HepG2 (cell line): ENCODE results near the gene SDCCAG8. TPM values are rescaled to one million over a fixed set of nuclear protein-coding genes. Genes with fewer than 3 reads are reported as not detected.

Experiments
- ATAC-seq: fragments of 200-7000 bp; cut with Tn5 transposase; 3 replicates; pipeline ENCODE4 v1.9.1; 2020; ENCODE audit warnings: mild to moderate bottlenecking, moderate library complexity
- BruUV-seq: library from RNA; stranded (reverse); fragments of 400-500 nt; replicated peaks from 2 replicates; lab custom pipeline; 2021; lab: Mats Ljungman, UMichigan
- CTCF ChIA-PET: fragments of 300-600 bp; formaldehyde crosslinking; extraction: SDS; loops from one replicate; lab custom pipeline; 2021; ENCODE audit warnings: low total read pairs, inconsistent platforms, low intra/inter-chr PET ratio; lab: Yijun Ruan, JAX
- POLR2A ChIA-PET: fragments of 350-600 bp; sonication (Branson Sonifier 250); formaldehyde crosslinking; loops from one replicate; lab custom pipeline; 2020; ENCODE audit warnings: antibody characterized with exemption, inconsistent platforms; lab: Yijun Ruan, JAX
- DNase-seq: peaks from one replicate; pipeline ENCODE4 v3.0.0-alpha.2; 2015; ENCODE audit warnings: low spot score
- FAIRE-seq: peaks from 3 replicates; lab custom pipeline; 2011; peaks lifted over from hg19 to GRCh38; lab: Jason Lieb, UNC
- H2AFZ ChIP-seq: one replicate; pipeline ENCODE4 v1.6.1; 2011; ENCODE audit warnings: low read length, inconsistent platforms
- H3K27ac ChIP-seq: fragments of 300-600 bp; 3 replicates; pipeline ENCODE4 v1.8.0; 2011; ENCODE audit warnings: mixed run types, mild to moderate bottlenecking, mixed read lengths, low read length, inconsistent platforms; ENCODE audit not compliant: insufficient read depth; ENCODE audit errors: extremely low read length
- H3K27me3 ChIP-seq, 2 experiments: fragments of 200-600 bp in 1 of 2; 2 replicates in 1 of 2; 3 replicates in 1 of 2; pipeline versions ENCODE4 v1.6.0 to v1.8.0; 2011; ENCODE audit warnings: low read length in 2 of 2, mild to moderate bottlenecking in 2 of 2, moderate library complexity in 2 of 2, inconsistent platforms in 1 of 2; ENCODE audit not compliant: insufficient read depth in 2 of 2, control insufficient read depth in 1 of 2
- H3K36me3 ChIP-seq, 2 experiments: fragments of 200-600 bp in 1 of 2; replicated peaks in 1 of 2; 2 replicates in 1 of 2; 3 replicates in 1 of 2; pipeline versions ENCODE4 v1.5.1 to v1.8.0; 2011; ENCODE audit warnings: low read length in 2 of 2, inconsistent platforms in 1 of 2; ENCODE audit not compliant: insufficient read depth in 2 of 2, control insufficient read depth in 1 of 2
- H3K4me1 ChIP-seq: 2 replicates; pipeline ENCODE4 v1.5.1; 2012; ENCODE audit warnings: low read length, inconsistent platforms; ENCODE audit not compliant: insufficient read depth
- H3K4me2 ChIP-seq: 2 replicates; pipeline ENCODE4 v1.6.0; 2011; ENCODE audit warnings: low read depth, low read length, inconsistent platforms
- H3K4me3 ChIP-seq, 3 experiments: fragments of 200-600 bp in 1 of 3; sonication (generic), shearing (Covaris generic) in 1 of 3; replicated peaks in 1 of 3; 2 replicates each; pipeline ENCODE4 v1.5.1; 2011 to 2016; ENCODE audit warnings: low read length in 3 of 3, inconsistent platforms in 2 of 3, low read depth in 2 of 3, mild to moderate bottlenecking in 2 of 3, control low read depth in 1 of 3, mixed read lengths in 1 of 3; ENCODE audit not compliant: insufficient read depth in 1 of 3
- H3K79me2 ChIP-seq: one replicate; pipeline ENCODE4 v1.6.1; 2011; ENCODE audit warnings: low read length, inconsistent platforms; ENCODE audit not compliant: insufficient read depth
- H3K9ac ChIP-seq: 2 replicates; pipeline ENCODE4 v1.6.0; 2011; ENCODE audit warnings: mild to moderate bottlenecking, low read depth, low read length, inconsistent platforms; ENCODE audit not compliant: insufficient read depth
- H3K9me3 ChIP-seq: 2 replicates; pipeline ENCODE4 v1.5.1; 2012; ENCODE audit warnings: mild to moderate bottlenecking, low read length
- H4K20me1 ChIP-seq: 2 replicates; pipeline ENCODE4 v1.6.0; 2011; ENCODE audit warnings: inconsistent platforms, mild to moderate bottlenecking, low read length, moderate library complexity; ENCODE audit not compliant: insufficient read depth
- ASH2L ChIP-seq: fragments of 300-600, 200-600 bp; sonication (generic); IDR thresholded peaks from 2 replicates; pipeline ENCODE4 v1.7.0; 2017; ENCODE audit warnings: low read depth, mild to moderate bottlenecking, moderate library complexity, mixed read lengths, low read length; ENCODE audit not compliant: insufficient read length
- E2F2 ChIP-seq: sonication (generic); formaldehyde crosslinking; IDR thresholded peaks from 2 replicates; pipeline ENCODE4 v1.4.0; 2020; ENCODE audit warnings: missing genetic modification reagents, borderline replicate concordance
- HDAC1 ChIP-seq: sonication (generic); formaldehyde crosslinking; IDR thresholded peaks from 2 replicates; pipeline ENCODE4 v1.5.1; 2020; ENCODE audit warnings: mild to moderate bottlenecking, missing genetic modification reagents
- IKZF1 ChIP-seq: fragments of 450-650 bp; IDR thresholded peaks from 2 replicates; pipeline ENCODE4 v1.7.1; 2016
- KMT2A ChIP-seq: sonication (generic); formaldehyde crosslinking; IDR thresholded peaks from 2 replicates; pipeline ENCODE4 v1.4.0; 2020; ENCODE audit warnings: missing genetic modification reagents
- PLSCR1 ChIP-seq: sonication (generic); formaldehyde crosslinking; IDR thresholded peaks from 2 replicates; pipeline ENCODE4 v1.5.0; 2020; ENCODE audit warnings: missing genetic modification reagents, mild to moderate bottlenecking, borderline replicate concordance
- RCOR2 ChIP-seq: IDR thresholded peaks from 2 replicates; pipeline ENCODE4 v1.6.1; 2016; ENCODE audit warnings: missing biosample characterization, missing genetic modification reagents
- STAG1 ChIP-seq: sonication (generic); formaldehyde crosslinking; IDR thresholded peaks from 2 replicates; pipeline ENCODE4 v1.4.0; 2020; ENCODE audit warnings: missing genetic modification reagents
- WIZ ChIP-seq: sonication (generic); formaldehyde crosslinking; IDR thresholded peaks from 2 replicates; pipeline ENCODE4 v1.5.1; 2020; ENCODE audit warnings: mild to moderate bottlenecking, missing genetic modification reagents
- ZFP62 ChIP-seq: sonication (generic); formaldehyde crosslinking; IDR thresholded peaks from 2 replicates; pipeline ENCODE4 v1.4.0; 2020; ENCODE audit warnings: missing genetic modification reagents
- ZGPAT ChIP-seq: IDR thresholded peaks from 2 replicates; pipeline ENCODE4 v1.6.1; 2016; ENCODE audit warnings: mild to moderate bottlenecking
- ZNF121 ChIP-seq: sonication (generic); formaldehyde crosslinking; IDR thresholded peaks from 2 replicates; pipeline ENCODE4 v1.5.0; 2020; ENCODE audit warnings: mild to moderate bottlenecking, missing genetic modification reagents
- ZNF564 ChIP-seq: sonication (generic); formaldehyde crosslinking; IDR thresholded peaks from 2 replicates; pipeline ENCODE4 v1.8.1; 2023; ENCODE audit warnings: mild to moderate bottlenecking, missing genetic modification reagents
- ZNF570 ChIP-seq: sonication (generic); formaldehyde crosslinking; IDR thresholded peaks from 2 replicates; pipeline ENCODE4 v1.4.0; 2020; ENCODE audit warnings: mild to moderate bottlenecking, missing genetic modification reagents, borderline replicate concordance
- ZNF615 ChIP-seq: sonication (generic); formaldehyde crosslinking; IDR thresholded peaks from 2 replicates; pipeline ENCODE4 v1.5.0; 2020; ENCODE audit warnings: mild to moderate bottlenecking, missing genetic modification reagents, borderline replicate concordance
- WGBS: methylation state at CpG from one replicate; pipeline ENCODE4 v1.1.6; 2017; ENCODE audit warnings: low lambda C conversion rate; 5-methylcytosine and 5-hydroxymethylcytosine counted together
- in situ Hi-C: cut with HindIII; loops from 2 replicates; pipeline ENCODE4 v1.10.0; 2017; ENCODE audit warnings: low pct_unique_long_range_greater_than_20kb; ENCODE audit not compliant: extremely low pct_ligation_motif_present
- intact Hi-C: fragments of 100-400 bp; cut with micrococcal nuclease; formaldehyde crosslinking; loops from one replicate; pipeline ENCODE4 v1.10.0; 2022; ENCODE audit not compliant: unreplicated experiment
- polyA plus RNA-seq, 8 experiments: library from polyadenylated mRNA; depleted of rRNA in 3 of 8; stranded (reverse) in 7 of 8; unstranded in 1 of 8; fragments of >200 nt; fragmentation: Illumina TruSeq in 4 of 8; extraction: Trizol in 4 of 8; gene quantifications; 2 replicates each; pipeline versions ENCODE4 v1.2.1 to v1.2.3, GENCODE V29; 2011 to 2016; ENCODE audit warnings: low read depth in 4 of 8, missing spikeins in 1 of 8, mixed read lengths in 1 of 8; ENCODE audit not compliant: insufficient read depth in 1 of 8
- total RNA-seq, 5 experiments: library from RNA; depleted of rRNA; stranded (reverse); fragments of >200 nt; fragmentation: Illumina TruSeq; extraction: Trizol; gene quantifications; 2 replicates each; pipeline ENCODE4 v1.2.3, GENCODE V29; 2016; ENCODE audit warnings: low read depth in 1 of 5

Gene SDCCAG8
- total and polyA plus RNA-seq, 2 of the 13 experiments (the other 11 are each of a cell fraction or from before 2014, with no cell fraction given) = 9.5 to 13.4 TPM

GRCh38 chr1:243287652-243288051 lies 31.8 kb downstream of the SDCCAG8 start (continued):
- no peak for TF ChIP-seq STAG1
- TF ChIP-seq ASH2L = no peak
- TF ChIP-seq HDAC1 (CRISPR knock-in tag) = no peak
- TF ChIP-seq ZNF564 (CRISPR knock-in tag) = no peak
- TF ChIP-seq E2F2 (CRISPR knock-in tag) = no peak
- no peak for TF ChIP-seq ZGPAT (CRISPR knock-in tag)
- TF ChIP-seq ZNF570 (CRISPR knock-in tag) = no peak
- no peak for TF ChIP-seq ZNF615

- FAIRE-seq (no peak), DNase-seq (no peak), ATAC-seq (no peak)
- in situ Hi-C loops (no loop called here), intact Hi-C loops (no loop called here)
- no peak overlapping the region for H3K4me2 ChIP-seq
- no peaks in the 10 kb centered on the region; a peak in 1 of 5 replicates for H3K36me3 ChIP-seq
- 90% methylated on average over 6 of the region's 6 CpGs for WGBS
- no peak overlapping the region for H3K9ac ChIP-seq
- no peaks in the 10 kb centered on the region for H3K79me2 ChIP-seq
- H3K4me3 ChIP-seq = no peak overlapping the region
- H3K27me3 ChIP-seq = no peaks in the 10 kb centered on the region
- TF ChIP-seq RCOR2 (no peak), IKZF1 (no peak), WIZ (CRISPR knock-in tag) (no peak), ZFP62 (no peak), KMT2A (no peak), ZNF121 (CRISPR knock-in tag) (0 out of 2 replicates have a peak, but pooled peaks have one; percentile 11), PLSCR1 (CRISPR knock-in tag) (no peak)
- H4K20me1 ChIP-seq = no peaks in the 10 kb centered on the region
- no peak overlapping the region for H3K27ac ChIP-seq
- no peaks in the 10 kb centered on the region for H3K4me1 ChIP-seq
- ChIA-PET CTCF (no interaction called here), POLR2A (no interaction called here)
- H3K9me3 ChIP-seq = no peaks in the 10 kb centered on the region
- BruUV-seq = no TSS peak
- no peak overlapping the region for H2AFZ ChIP-seq
These were observed 32.2 kb downstream of the SDCCAG8 start for GRCh38 chr1:243288062-243288461.
